GM12878 (cell line): ENCODE results near the gene AFTPH. TPM values are rescaled to one million over a fixed set of nuclear protein-coding genes. Genes with fewer than 3 reads are reported as not detected.

Experiments used
- BHLHE40 ChIP-seq, 2 experiments: fragments of 450-650 bp in 1 of 2; IDR thresholded peaks; 2 replicates each; pipeline ENCODE4 v1.6.1; 2011 to 2017; ENCODE audit warnings: low read depth in 2 of 2, borderline replicate concordance in 1 of 2, improper control_type of control experiment in 1 of 2, low read length in 1 of 2, mild to moderate bottlenecking in 1 of 2
- BMI1 ChIP-seq: fragments of 450-650 bp; IDR thresholded peaks from 2 replicates; pipeline ENCODE4 v1.6.1; 2016; ENCODE audit warnings: mild to moderate bottlenecking, moderate library complexity, borderline replicate concordance
- DPF2 ChIP-seq: fragments of 450-650 bp; IDR thresholded peaks from 2 replicates; pipeline ENCODE4 v1.6.1; 2017; ENCODE audit warnings: mild to moderate bottlenecking
- MTA2 ChIP-seq: fragments of 450-650 bp; IDR thresholded peaks from 2 replicates; pipeline ENCODE4 v1.6.1; 2016; ENCODE audit warnings: low read depth, mild to moderate bottlenecking, moderate library complexity
- NFYB ChIP-seq: IDR thresholded peaks from 2 replicates; pipeline ENCODE4 v1.6.1; 2011; ENCODE audit warnings: low read depth, mild to moderate bottlenecking, low read length, improper control_type of control experiment, moderate library complexity; ENCODE audit not compliant: insufficient read depth
- RAD21 ChIP-seq: IDR thresholded peaks from 2 replicates; pipeline ENCODE4 v1.6.1; 2011; ENCODE audit warnings: mild to moderate bottlenecking, low read depth, low read length, moderate library complexity; ENCODE audit not compliant: insufficient read depth
- RCOR1 ChIP-seq: conservative IDR thresholded peaks from 2 replicates; pipeline ENCODE4 v1.6.1; 2012; ENCODE audit warnings: low read depth, low read length, improper control_type of control experiment
- SKIL ChIP-seq: fragments of 450-650 bp; IDR thresholded peaks from 2 replicates; pipeline ENCODE4 v1.6.1; 2017; ENCODE audit warnings: mild to moderate bottlenecking, low read depth, inconsistent platforms; ENCODE audit not compliant: poor library complexity, severe bottlenecking
- SP1 ChIP-seq: IDR thresholded peaks from one replicate; pipeline ENCODE4 v1.6.1; 2011; ENCODE audit warnings: low read depth, low read length
- SRF ChIP-seq, 2 experiments: IDR thresholded peaks; 2 replicates each; pipeline ENCODE4 v1.6.1; 2011; ENCODE audit warnings: low read depth in 2 of 2, low read length in 2 of 2, mild to moderate bottlenecking in 1 of 2, moderate library complexity in 1 of 2
- STAT1 ChIP-seq: fragments of 450-650 bp; conservative IDR thresholded peaks from 2 replicates; pipeline ENCODE4 v1.6.1; 2014; ENCODE audit warnings: antibody characterized with exemption, mild to moderate bottlenecking
- SUPT20H ChIP-seq: IDR thresholded peaks from 2 replicates; pipeline ENCODE4 v1.6.1; 2011; ENCODE audit warnings: low read depth, mild to moderate bottlenecking, low read length, moderate library complexity, borderline replicate concordance; ENCODE audit not compliant: control insufficient read depth
- TARDBP ChIP-seq: IDR thresholded peaks from 2 replicates; pipeline ENCODE4 v1.6.1; 2016; ENCODE audit warnings: borderline replicate concordance
- polyA plus RNA-seq, 11 experiments: library from polyadenylated mRNA; depleted of rRNA in 4 of 11; unstranded in 6 of 11; stranded (reverse) in 5 of 11; fragments of >200 nt; fragmentation: Nextera tagmentation in 4 of 11; fragmentation: Illumina TruSeq in 1 of 11; extraction: Ambion mirVana in 4 of 11; extraction: Trizol in 1 of 11; gene quantifications; 1 replicate in 1 of 11; 2 replicates in 10 of 11; pipeline versions ENCODE4 v1.2.1 to v1.2.3, GENCODE V29; 2011 to 2016; ENCODE audit warnings: inconsistent platforms in 2 of 11, missing spikeins in 2 of 11, low read depth in 1 of 11
- total RNA-seq, 4 experiments: library from RNA; depleted of rRNA in 3 of 4; stranded (reverse); fragments of >200 nt in 3 of 4; fragmentation: Illumina TruSeq in 1 of 4; extraction: Trizol in 1 of 4; gene quantifications; 2 replicates each; pipeline versions ENCODE4 v1.2.1 to v1.2.3, GENCODE V29; 2013 to 2021
- TF ChIP-seq, protein P1 (sequence below): fragments of 150-350 bp; IDR thresholded peaks from 2 replicates; pipeline ENCODE4 v1.6.1; 2016; ENCODE audit warnings: low read depth, low read length
- TF ChIP-seq, protein P2 (sequence below): fragments of 150-350 bp; IDR thresholded peaks from 2 replicates; pipeline ENCODE4 v1.6.1; 2014; ENCODE audit warnings: mild to moderate bottlenecking, low read depth, low read length
- TF ChIP-seq, protein P3 (sequence below): fragments of 450-650 bp; IDR thresholded peaks from 2 replicates; pipeline ENCODE4 v1.6.1; 2017; ENCODE audit warnings: mild to moderate bottlenecking, moderate library complexity
- TF ChIP-seq, protein P4 (sequence below): fragments of 450-650 bp; IDR thresholded peaks from 2 replicates; pipeline ENCODE4 v1.6.1; 2017; ENCODE audit warnings: borderline replicate concordance

Gene AFTPH
- total and polyA plus RNA-seq, 10 of the 15 experiments (the other 5 are each of a cell fraction or from before 2014, with no cell fraction given), result 25.6 to 77.3 (median 39.5) TPM

DNA sequence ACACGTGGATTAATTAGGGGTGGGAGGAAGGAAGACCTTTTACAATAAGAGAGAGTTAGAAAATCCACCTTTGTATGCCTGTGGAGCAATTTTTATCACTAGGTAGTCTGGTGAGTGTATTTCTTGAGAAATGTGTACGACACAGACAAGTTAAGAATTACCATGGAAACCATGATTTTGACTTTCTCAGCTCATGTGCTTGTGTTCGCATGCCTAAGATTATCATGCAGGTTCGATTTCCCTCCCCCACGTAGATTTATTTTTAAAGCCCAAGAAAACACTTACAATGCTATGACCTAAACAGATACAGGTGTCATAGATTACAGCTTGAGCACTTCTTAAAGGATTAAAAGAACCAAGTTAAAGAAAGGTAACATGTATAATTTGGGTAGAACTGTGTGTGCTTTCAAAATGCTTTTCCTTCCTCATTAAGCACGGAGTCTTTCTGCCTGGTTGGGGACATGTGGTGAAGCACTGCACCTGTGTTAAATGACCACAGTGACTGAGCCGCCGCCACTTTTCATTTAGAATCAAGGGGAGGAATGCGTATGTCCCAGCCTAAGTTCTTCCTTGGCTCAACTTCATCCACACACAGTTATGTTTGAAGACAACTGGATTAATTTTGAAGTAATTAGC, 113.0 kb downstream of the AFTPH start (continued):
- TF ChIP-seq, protein P1, sequence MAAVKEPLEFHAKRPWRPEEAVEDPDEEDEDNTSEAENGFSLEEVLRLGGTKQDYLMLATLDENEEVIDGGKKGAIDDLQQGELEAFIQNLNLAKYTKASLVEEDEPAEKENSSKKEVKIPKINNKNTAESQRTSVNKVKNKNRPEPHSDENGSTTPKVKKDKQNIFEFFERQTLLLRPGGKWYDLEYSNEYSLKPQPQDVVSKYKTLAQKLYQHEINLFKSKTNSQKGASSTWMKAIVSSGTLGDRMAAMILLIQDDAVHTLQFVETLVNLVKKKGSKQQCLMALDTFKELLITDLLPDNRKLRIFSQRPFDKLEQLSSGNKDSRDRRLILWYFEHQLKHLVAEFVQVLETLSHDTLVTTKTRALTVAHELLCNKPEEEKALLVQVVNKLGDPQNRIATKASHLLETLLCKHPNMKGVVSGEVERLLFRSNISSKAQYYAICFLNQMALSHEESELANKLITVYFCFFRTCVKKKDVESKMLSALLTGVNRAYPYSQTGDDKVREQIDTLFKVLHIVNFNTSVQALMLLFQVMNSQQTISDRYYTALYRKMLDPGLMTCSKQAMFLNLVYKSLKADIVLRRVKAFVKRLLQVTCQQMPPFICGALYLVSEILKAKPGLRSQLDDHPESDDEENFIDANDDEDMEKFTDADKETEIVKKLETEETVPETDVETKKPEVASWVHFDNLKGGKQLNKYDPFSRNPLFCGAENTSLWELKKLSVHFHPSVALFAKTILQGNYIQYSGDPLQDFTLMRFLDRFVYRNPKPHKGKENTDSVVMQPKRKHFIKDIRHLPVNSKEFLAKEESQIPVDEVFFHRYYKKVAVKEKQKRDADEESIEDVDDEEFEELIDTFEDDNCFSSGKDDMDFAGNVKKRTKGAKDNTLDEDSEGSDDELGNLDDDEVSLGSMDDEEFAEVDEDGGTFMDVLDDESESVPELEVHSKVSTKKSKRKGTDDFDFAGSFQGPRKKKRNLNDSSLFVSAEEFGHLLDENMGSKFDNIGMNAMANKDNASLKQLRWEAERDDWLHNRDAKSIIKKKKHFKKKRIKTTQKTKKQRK, result no peak
- TF ChIP-seq, protein P2, sequence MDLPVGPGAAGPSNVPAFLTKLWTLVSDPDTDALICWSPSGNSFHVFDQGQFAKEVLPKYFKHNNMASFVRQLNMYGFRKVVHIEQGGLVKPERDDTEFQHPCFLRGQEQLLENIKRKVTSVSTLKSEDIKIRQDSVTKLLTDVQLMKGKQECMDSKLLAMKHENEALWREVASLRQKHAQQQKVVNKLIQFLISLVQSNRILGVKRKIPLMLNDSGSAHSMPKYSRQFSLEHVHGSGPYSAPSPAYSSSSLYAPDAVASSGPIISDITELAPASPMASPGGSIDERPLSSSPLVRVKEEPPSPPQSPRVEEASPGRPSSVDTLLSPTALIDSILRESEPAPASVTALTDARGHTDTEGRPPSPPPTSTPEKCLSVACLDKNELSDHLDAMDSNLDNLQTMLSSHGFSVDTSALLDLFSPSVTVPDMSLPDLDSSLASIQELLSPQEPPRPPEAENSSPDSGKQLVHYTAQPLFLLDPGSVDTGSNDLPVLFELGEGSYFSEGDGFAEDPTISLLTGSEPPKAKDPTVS, result no peak
- TF ChIP-seq BMI1 (no peak), RCOR1 (no peak), SP1 (no peak), DPF2 (0 out of 2 replicates have a peak, but pooled peaks have one; percentile 12), STAT1 (no peak), BHLHE40 (IDR thresholded peaks at IDR 0.05; ENCODE audit: borderline replicate concordance in 1 of 2, low read depth in 2 of 2, low read length in 1 of 2) (peak; percentile 21 to 33; a peak in 1 of 4 replicates), TARDBP (no peak), MTA2 (no peak; the same call in 1 of the 2 replicates), SUPT20H (no peak), SRF (IDR thresholded peaks at IDR 0.05; ENCODE audit: low read depth in 2 of 2, low read length in 2 of 2) (no peak), SKIL (no peak), RAD21 (no peak), NFYB (no peak)
- TF ChIP-seq, protein P3, sequence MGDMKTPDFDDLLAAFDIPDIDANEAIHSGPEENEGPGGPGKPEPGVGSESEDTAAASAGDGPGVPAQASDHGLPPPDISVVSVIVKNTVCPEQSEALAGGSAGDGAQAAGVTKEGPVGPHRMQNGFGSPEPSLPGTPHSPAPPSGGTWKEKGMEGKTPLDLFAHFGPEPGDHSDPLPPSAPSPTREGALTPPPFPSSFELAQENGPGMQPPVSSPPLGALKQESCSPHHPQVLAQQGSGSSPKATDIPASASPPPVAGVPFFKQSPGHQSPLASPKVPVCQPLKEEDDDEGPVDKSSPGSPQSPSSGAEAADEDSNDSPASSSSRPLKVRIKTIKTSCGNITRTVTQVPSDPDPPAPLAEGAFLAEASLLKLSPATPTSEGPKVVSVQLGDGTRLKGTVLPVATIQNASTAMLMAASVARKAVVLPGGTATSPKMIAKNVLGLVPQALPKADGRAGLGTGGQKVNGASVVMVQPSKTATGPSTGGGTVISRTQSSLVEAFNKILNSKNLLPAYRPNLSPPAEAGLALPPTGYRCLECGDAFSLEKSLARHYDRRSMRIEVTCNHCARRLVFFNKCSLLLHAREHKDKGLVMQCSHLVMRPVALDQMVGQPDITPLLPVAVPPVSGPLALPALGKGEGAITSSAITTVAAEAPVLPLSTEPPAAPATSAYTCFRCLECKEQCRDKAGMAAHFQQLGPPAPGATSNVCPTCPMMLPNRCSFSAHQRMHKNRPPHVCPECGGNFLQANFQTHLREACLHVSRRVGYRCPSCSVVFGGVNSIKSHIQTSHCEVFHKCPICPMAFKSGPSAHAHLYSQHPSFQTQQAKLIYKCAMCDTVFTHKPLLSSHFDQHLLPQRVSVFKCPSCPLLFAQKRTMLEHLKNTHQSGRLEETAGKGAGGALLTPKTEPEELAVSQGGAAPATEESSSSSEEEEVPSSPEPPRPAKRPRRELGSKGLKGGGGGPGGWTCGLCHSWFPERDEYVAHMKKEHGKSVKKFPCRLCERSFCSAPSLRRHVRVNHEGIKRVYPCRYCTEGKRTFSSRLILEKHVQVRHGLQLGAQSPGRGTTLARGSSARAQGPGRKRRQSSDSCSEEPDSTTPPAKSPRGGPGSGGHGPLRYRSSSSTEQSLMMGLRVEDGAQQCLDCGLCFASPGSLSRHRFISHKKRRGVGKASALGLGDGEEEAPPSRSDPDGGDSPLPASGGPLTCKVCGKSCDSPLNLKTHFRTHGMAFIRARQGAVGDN, result no peak
- TF ChIP-seq, protein P4, sequence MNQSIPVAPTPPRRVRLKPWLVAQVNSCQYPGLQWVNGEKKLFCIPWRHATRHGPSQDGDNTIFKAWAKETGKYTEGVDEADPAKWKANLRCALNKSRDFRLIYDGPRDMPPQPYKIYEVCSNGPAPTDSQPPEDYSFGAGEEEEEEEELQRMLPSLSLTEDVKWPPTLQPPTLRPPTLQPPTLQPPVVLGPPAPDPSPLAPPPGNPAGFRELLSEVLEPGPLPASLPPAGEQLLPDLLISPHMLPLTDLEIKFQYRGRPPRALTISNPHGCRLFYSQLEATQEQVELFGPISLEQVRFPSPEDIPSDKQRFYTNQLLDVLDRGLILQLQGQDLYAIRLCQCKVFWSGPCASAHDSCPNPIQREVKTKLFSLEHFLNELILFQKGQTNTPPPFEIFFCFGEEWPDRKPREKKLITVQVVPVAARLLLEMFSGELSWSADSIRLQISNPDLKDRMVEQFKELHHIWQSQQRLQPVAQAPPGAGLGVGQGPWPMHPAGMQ, result no peak
